H9 (cell line): Measurements from ENCODE around the gene ZDHHC17. TPM values are rescaled to one million over a fixed set of nuclear protein-coding genes. Genes with fewer than 3 reads are reported as not detected.

ENCODE experiments used
- DNase-seq: peaks from one replicate; pipeline ENCODE4 v3.0.0-alpha.2; 2017
- H2AFZ ChIP-seq: one replicate; pipeline ENCODE4 v1.6.1; 2013; ENCODE audit warnings: mild to moderate bottlenecking, low read length, control low read depth, moderate library complexity
- H2AK5ac ChIP-seq: 2 replicates; pipeline ENCODE4 v1.6.1; 2013; ENCODE audit warnings: low read length, control low read depth, mixed read lengths; ENCODE audit not compliant: insufficient read length
- H2BK120ac ChIP-seq: one replicate; pipeline ENCODE4 v1.6.1; 2013; ENCODE audit warnings: low read depth, mild to moderate bottlenecking, low read length, control low read depth, inconsistent platforms; ENCODE audit not compliant: poor library complexity, severe bottlenecking
- H2BK12ac ChIP-seq: 2 replicates; pipeline ENCODE4 v1.6.1; 2013; ENCODE audit warnings: low read length, control low read depth, mixed read lengths, low read depth; ENCODE audit not compliant: insufficient read length
- H2BK15ac ChIP-seq: 2 replicates; pipeline ENCODE4 v1.6.1; 2013; ENCODE audit warnings: low read depth, low read length, control low read depth
- H2BK20ac ChIP-seq: one replicate; pipeline ENCODE4 v1.6.1; 2013; ENCODE audit warnings: low read depth, mild to moderate bottlenecking, low read length, control low read depth, inconsistent platforms; ENCODE audit not compliant: poor library complexity, severe bottlenecking
- H2BK5ac ChIP-seq: 2 replicates; pipeline ENCODE4 v1.6.1; 2013; ENCODE audit warnings: low read length, control low read depth, mixed read lengths; ENCODE audit not compliant: insufficient read length
- H3K14ac ChIP-seq: 2 replicates; pipeline ENCODE4 v1.6.1; 2013; ENCODE audit warnings: low read length, control low read depth; ENCODE audit not compliant: insufficient read depth
- H3K18ac ChIP-seq: 2 replicates; pipeline ENCODE4 v1.6.1; 2013; ENCODE audit warnings: low read depth, mild to moderate bottlenecking, mixed read lengths, low read length, control low read depth; ENCODE audit not compliant: insufficient read length
- H3K23ac ChIP-seq: 2 replicates; pipeline ENCODE4 v1.6.1; 2013; ENCODE audit warnings: low read length, control low read depth, mixed read lengths, low read depth; ENCODE audit not compliant: insufficient read length
- H3K23me2 ChIP-seq: 2 replicates; pipeline ENCODE4 v1.6.1; 2013; ENCODE audit warnings: low read depth, mild to moderate bottlenecking, mixed read lengths, low read length, control low read depth; ENCODE audit not compliant: insufficient read length, poor library complexity, severe bottlenecking
- H3K27ac ChIP-seq: 2 replicates; pipeline ENCODE4 v1.5.1; 2013; ENCODE audit warnings: low read length, control low read depth, mixed read lengths, low read depth; ENCODE audit not compliant: insufficient read length
- H3K27me3 ChIP-seq: 2 replicates; pipeline ENCODE4 v1.6.1; 2013; ENCODE audit warnings: low read length, control low read depth, inconsistent platforms; ENCODE audit not compliant: insufficient read depth
- H3K4ac ChIP-seq: 2 replicates; pipeline ENCODE4 v1.6.1; 2013; ENCODE audit warnings: low read depth, mild to moderate bottlenecking, control low read depth, inconsistent platforms, low read length, moderate library complexity
- H3K4me1 ChIP-seq: 2 replicates; pipeline ENCODE4 v1.6.1; 2013; ENCODE audit warnings: low read length, control low read depth, inconsistent platforms; ENCODE audit not compliant: insufficient read depth
- H3K4me2 ChIP-seq: 2 replicates; pipeline ENCODE4 v1.6.1; 2013; ENCODE audit warnings: low read length, control low read depth, mixed read lengths; ENCODE audit not compliant: insufficient read length, insufficient read depth
- H3K56ac ChIP-seq: 2 replicates; pipeline ENCODE4 v1.6.1; 2013; ENCODE audit warnings: low read depth, mild to moderate bottlenecking, mixed read lengths, low read length, control low read depth; ENCODE audit not compliant: insufficient read length
- H3K79me1 ChIP-seq: 2 replicates; pipeline ENCODE4 v1.6.1; 2013; ENCODE audit warnings: low read depth, mild to moderate bottlenecking, moderate library complexity, low read length, control low read depth, inconsistent platforms; ENCODE audit not compliant: insufficient read depth, poor library complexity, severe bottlenecking
- H3K79me2 ChIP-seq: 2 replicates; pipeline ENCODE4 v1.6.1; 2013; ENCODE audit warnings: low read length, control low read depth, inconsistent platforms; ENCODE audit not compliant: insufficient read depth
- H3K9ac ChIP-seq: 2 replicates; pipeline ENCODE4 v1.6.1; 2013; ENCODE audit warnings: low read length, control low read depth, mixed read lengths; ENCODE audit not compliant: insufficient read length; ENCODE audit errors: extremely low read depth
- H3K9me3 ChIP-seq: one replicate; pipeline ENCODE4 v1.6.1; 2013; ENCODE audit warnings: low read depth, low read length, inconsistent platforms; ENCODE audit not compliant: control insufficient read depth
- H3T11ph ChIP-seq: one replicate; pipeline ENCODE4 v1.6.1; 2013; ENCODE audit warnings: mild to moderate bottlenecking, low read length, control low read depth, inconsistent platforms
- H4K20me1 ChIP-seq: one replicate; pipeline ENCODE4 v1.6.1; 2013; ENCODE audit not compliant: control insufficient read depth, insufficient read length, insufficient read depth
- H4K5ac ChIP-seq: 2 replicates; pipeline ENCODE4 v1.6.1; 2013; ENCODE audit warnings: low read depth, mild to moderate bottlenecking, mixed read lengths, low read length, control low read depth; ENCODE audit not compliant: insufficient read length
- H4K8ac ChIP-seq: replicated peaks from 2 replicates; pipeline ENCODE4 v1.6.1; 2013; ENCODE audit warnings: low read length, control low read depth, mixed read lengths, low read depth; ENCODE audit not compliant: insufficient read length
- H4K91ac ChIP-seq: 2 replicates; pipeline ENCODE4 v1.6.1; 2013; ENCODE audit warnings: low read depth, mild to moderate bottlenecking, moderate library complexity, mixed read lengths, low read length, control low read depth; ENCODE audit not compliant: insufficient read length
- H3K27ac Mint-ChIP-seq, 3 experiments: 2 replicates in 2 of 3; 3 replicates in 1 of 3; pipeline ENCODE4 v1.8.0; 2020 to 2021; ENCODE audit warnings: mixed read lengths in 3 of 3, mild to moderate bottlenecking in 1 of 3, moderate library complexity in 1 of 3
- H3K27me3 Mint-ChIP-seq: 2 replicates; pipeline ENCODE4 v1.8.0; 2021; ENCODE audit warnings: low read depth, mild to moderate bottlenecking, moderate library complexity, mixed read lengths
- H3K36me3 Mint-ChIP-seq, 3 experiments: 2 replicates in 2 of 3; 3 replicates in 1 of 3; pipeline ENCODE4 v1.8.0; 2020 to 2021; ENCODE audit warnings: low read depth in 3 of 3, mixed read lengths in 3 of 3; ENCODE audit not compliant: insufficient read depth in 1 of 3
- H3K4me1 Mint-ChIP-seq, 2 experiments: 2 replicates each; pipeline ENCODE4 v1.8.0; 2020; ENCODE audit warnings: mixed read lengths in 2 of 2
- H3K4me3 Mint-ChIP-seq, 2 experiments: 2 replicates in 1 of 2; 3 replicates in 1 of 2; pipeline ENCODE4 v1.8.0; 2020 to 2021; ENCODE audit warnings: mild to moderate bottlenecking in 2 of 2, mixed read lengths in 2 of 2, moderate library complexity in 1 of 2
- H3K9me3 Mint-ChIP-seq, 2 experiments: 2 replicates in 1 of 2; 3 replicates in 1 of 2; pipeline ENCODE4 v1.8.0; 2020; ENCODE audit warnings: mild to moderate bottlenecking in 2 of 2, mixed read lengths in 2 of 2, moderate library complexity in 1 of 2
- WGBS: extraction: QIAGEN DNeasy Blood & Tissue Kit; methylation state at CpG from one replicate; pipeline ENCODE4 v1.1.7; 2013; ENCODE audit warnings: missing lambda C conversion rate, low lambda C conversion rate, mixed read lengths; ENCODE audit not compliant: insufficient read length; ENCODE audit errors: extremely low coverage; 5-methylcytosine and 5-hydroxymethylcytosine counted together
- total RNA-seq: library from RNA; stranded (reverse); gene quantifications from 2 replicates; pipeline ENCODE4 v1.2.1, GENCODE V29; 2021
- TF ChIP-seq, protein P1 (sequence below): fragments of 200-600 bp; sonication (generic); conservative IDR thresholded peaks from 3 replicates; pipeline ENCODE4 v1.8.0; 2021; ENCODE audit warnings: antibody characterized with exemption, mild to moderate bottlenecking

ZDHHC17 gene
- total RNA-seq, 1 experiment from 2014 or later: 32.6 TPM

DNA sequence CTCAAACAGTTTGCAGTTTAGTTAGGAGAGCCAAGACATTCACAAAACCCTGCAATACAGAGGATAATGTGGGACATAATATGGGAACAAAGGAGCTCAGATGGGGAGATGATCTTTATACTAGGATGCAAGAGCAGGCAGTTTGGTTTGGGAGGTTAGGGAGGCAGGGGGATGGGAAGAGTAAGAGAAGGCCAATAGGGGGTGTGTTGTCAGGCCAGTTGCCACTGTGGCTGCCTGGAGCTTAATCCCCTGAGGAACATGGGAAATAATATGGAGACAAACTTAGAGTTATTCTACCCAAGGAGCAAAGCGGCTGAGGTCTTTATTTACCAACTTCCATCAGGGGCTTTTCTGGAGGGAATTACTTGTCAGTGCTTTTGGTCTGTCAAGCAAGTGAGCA lies 124.9 kb downstream of the ZDHHC17 start:
- WGBS: no CpG with 5 or more reads among the region's 1 CpG

More for the DNA sequence above, 124.9 kb downstream of the ZDHHC17 start:
- Histone ChIP-seq H3K23ac (no peak overlapping the region), H2BK15ac (no peak overlapping the region), H3K27ac (no peak overlapping the region), H3K4me1 (peaks cover 3% of the 10 kb centered on the region; the same call in 1 of the 2 replicates), H3K14ac (no peak overlapping the region), H3T11ph (no peak overlapping the region), H3K27me3 (no peaks in the 10 kb centered on the region), H3K4ac (no peak overlapping the region), H3K9me3 (no peaks in the 10 kb centered on the region), H3K18ac (no peak overlapping the region), H2BK12ac (no peak overlapping the region), H4K91ac (no peak overlapping the region), H4K20me1 (no peaks in the 10 kb centered on the region), H2BK20ac (no peak overlapping the region), H4K5ac (no peak overlapping the region), H3K79me1 (no peaks in the 10 kb centered on the region), H3K56ac (no peak overlapping the region), H3K79me2 (no peaks in the 10 kb centered on the region), H3K4me2 (no peak overlapping the region), H2BK120ac (no peak overlapping the region), H3K23me2 (no peaks in the 10 kb centered on the region), H3K9ac (no peak overlapping the region), H2BK5ac (no peak overlapping the region), H2AK5ac (no peak overlapping the region), H4K8ac (no peak overlapping the region), H2AFZ (no peak overlapping the region)
- H3K4me1 Mint-ChIP-seq: peaks cover 13 to 30% of the 10 kb centered on the region in 2 experiments
- TF ChIP-seq, protein P1, sequence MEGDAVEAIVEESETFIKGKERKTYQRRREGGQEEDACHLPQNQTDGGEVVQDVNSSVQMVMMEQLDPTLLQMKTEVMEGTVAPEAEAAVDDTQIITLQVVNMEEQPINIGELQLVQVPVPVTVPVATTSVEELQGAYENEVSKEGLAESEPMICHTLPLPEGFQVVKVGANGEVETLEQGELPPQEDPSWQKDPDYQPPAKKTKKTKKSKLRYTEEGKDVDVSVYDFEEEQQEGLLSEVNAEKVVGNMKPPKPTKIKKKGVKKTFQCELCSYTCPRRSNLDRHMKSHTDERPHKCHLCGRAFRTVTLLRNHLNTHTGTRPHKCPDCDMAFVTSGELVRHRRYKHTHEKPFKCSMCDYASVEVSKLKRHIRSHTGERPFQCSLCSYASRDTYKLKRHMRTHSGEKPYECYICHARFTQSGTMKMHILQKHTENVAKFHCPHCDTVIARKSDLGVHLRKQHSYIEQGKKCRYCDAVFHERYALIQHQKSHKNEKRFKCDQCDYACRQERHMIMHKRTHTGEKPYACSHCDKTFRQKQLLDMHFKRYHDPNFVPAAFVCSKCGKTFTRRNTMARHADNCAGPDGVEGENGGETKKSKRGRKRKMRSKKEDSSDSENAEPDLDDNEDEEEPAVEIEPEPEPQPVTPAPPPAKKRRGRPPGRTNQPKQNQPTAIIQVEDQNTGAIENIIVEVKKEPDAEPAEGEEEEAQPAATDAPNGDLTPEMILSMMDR: no peak
- DNase-seq: no peak
- H3K27me3 Mint-ChIP-seq: peaks cover 1% of the 10 kb centered on the region
- H3K4me3 Mint-ChIP-seq: no peak overlapping the region
- H3K36me3 Mint-ChIP-seq: peaks cover 0 to 3% (median 2%) of the 10 kb centered on the region in 3 experiments; a peak in 3 of 7 replicates
- peaks cover 5 to 7% of the 10 kb centered on the region in 2 experiments; a peak in 4 of 5 replicates for H3K9me3 Mint-ChIP-seq
- no peak overlapping the region for H3K27ac Mint-ChIP-seq
